HAP-1 (cell line): ENCODE results near the gene CBX6.

Experiments
- DNase-seq, 2 experiments: peaks; one replicate each; pipeline ENCODE4 v3.0.0-alpha.2; 2016 to 2020; ENCODE audit warnings: low spot score in 2 of 2
- H3K27me3 ChIP-seq: fragments of 250-450 bp; sonication (Bioruptor Pico); 2 replicates; pipeline ENCODE4 v1.5.1; 2020; ENCODE audit warnings: low read depth, mild to moderate bottlenecking, moderate library complexity
- H3K36me3 ChIP-seq: fragments of 250-450 bp; sonication (Bioruptor Pico); replicated peaks from 2 replicates; pipeline ENCODE4 v1.5.1; 2020; ENCODE audit warnings: mild to moderate bottlenecking
- H3K4me1 ChIP-seq: fragments of 250-450 bp; sonication (Bioruptor Pico); 2 replicates; pipeline ENCODE4 v1.5.1; 2020; ENCODE audit warnings: mild to moderate bottlenecking
- H3K4me3 ChIP-seq: fragments of 250-450 bp; sonication (Bioruptor Pico); 2 replicates; pipeline ENCODE4 v1.5.1; 2020; ENCODE audit warnings: mild to moderate bottlenecking, moderate library complexity
- H3K9me3 ChIP-seq: fragments of 250-450 bp; sonication (Bioruptor Pico); 2 replicates; pipeline ENCODE4 v1.5.1; 2020; ENCODE audit warnings: mild to moderate bottlenecking, moderate library complexity
- in situ Hi-C: fragments of 300-500 bp; cut with MboI; formaldehyde crosslinking; loops from 3 replicates; pipeline ENCODE4 v1.14.3; 2020; ENCODE audit warnings: low sequenced_read_pairs, inconsistent platforms, mixed read lengths

Gene CBX6

GRCh38 chr22:38834215-38834953 is 37.6 kb downstream of the CBX6 start:
- Histone ChIP-seq H3K4me3 (no peak overlapping the region), H3K27me3 (peaks cover 10% of the 10 kb centered on the region), H3K36me3 (no peaks in the 10 kb centered on the region), H3K9me3 (no peaks in the 10 kb centered on the region), H3K4me1 (0 out of 2 replicates have a peak, but pooled peaks cover 7% of the 10 kb centered on the region)
- no peak for DNase-seq
- in situ Hi-C loops, result no loop called here

GRCh38 chr22:38833061-38833460 is 39.0 kb downstream of the CBX6 start:
- Histone ChIP-seq H3K4me1 (0 out of 2 replicates have a peak, but pooled peaks cover 7% of the 10 kb centered on the region), H3K9me3 (no peaks in the 10 kb centered on the region), H3K27me3 (peaks cover 13% of the 10 kb centered on the region), H3K4me3 (no peak overlapping the region), H3K36me3 (no peaks in the 10 kb centered on the region)
- in situ Hi-C loops, result no loop called here
- DNase-seq, result no peak

- no peak for DNase-seq
- H3K4me1 ChIP-seq, result 0 out of 2 replicates have a peak, but pooled peaks cover 7% of the 10 kb centered on the region
- in situ Hi-C loops, result no loop called here
- H3K9me3 ChIP-seq, result no peaks in the 10 kb centered on the region
- H3K27me3 ChIP-seq, result peaks cover 14% of the 10 kb centered on the region
- no peaks in the 10 kb centered on the region for H3K36me3 ChIP-seq
- no peak overlapping the region for H3K4me3 ChIP-seq
Measured at GRCh38 chr22:38832005-38832978, 39.7 kb downstream of the CBX6 start.

GRCh38 chr22:38831166-38831945 is 40.7 kb downstream of the CBX6 start:
- 0 out of 2 replicates have a peak, but pooled peaks cover 7% of the 10 kb centered on the region for H3K4me1 ChIP-seq
- DNase-seq, result no peak
- H3K27me3 ChIP-seq, result peaks cover 8% of the 10 kb centered on the region
- H3K9me3 ChIP-seq, result no peaks in the 10 kb centered on the region
- no peaks in the 10 kb centered on the region for H3K36me3 ChIP-seq
- in situ Hi-C loops, result no loop called here
- no peak overlapping the region for H3K4me3 ChIP-seq

- DNase-seq, result no peak
- Histone ChIP-seq H3K36me3 (no peaks in the 10 kb centered on the region), H3K9me3 (no peaks in the 10 kb centered on the region), H3K27me3 (peaks cover 3% of the 10 kb centered on the region; the same call in 1 of the 2 replicates), H3K4me3 (no peak overlapping the region), H3K4me1 (0 out of 2 replicates have a peak, but pooled peaks cover 2% of the 10 kb centered on the region)
- in situ Hi-C loops, result no loop called here
Measured at GRCh38 chr22:38830845-38831108, 41.2 kb downstream of the CBX6 start.

- DNase-seq, result no peak
Measured at GRCh38 chr22:38830026-38830844, 41.8 kb downstream of the CBX6 start.

GRCh38 chr22:38829485-38829884 is 42.5 kb downstream of the CBX6 start:
- Histone ChIP-seq H3K9me3 (no peaks in the 10 kb centered on the region), H3K36me3 (no peaks in the 10 kb centered on the region), H3K27me3 (peaks cover 3% of the 10 kb centered on the region; the same call in 1 of the 2 replicates), H3K4me1 (no peaks in the 10 kb centered on the region), H3K4me3 (no peak overlapping the region)
- DNase-seq, result no peak
- in situ Hi-C loops, result no loop called here

More at GRCh38 chr22:38830026-38830844, 41.8 kb downstream of the CBX6 start:
- in situ Hi-C loops, result no loop called here
- Histone ChIP-seq H3K27me3 (peaks cover 3% of the 10 kb centered on the region; the same call in 1 of the 2 replicates), H3K9me3 (no peaks in the 10 kb centered on the region), H3K36me3 (no peaks in the 10 kb centered on the region), H3K4me3 (no peak overlapping the region), H3K4me1 (no peaks in the 10 kb centered on the region)

GRCh38 chr22:38828616-38829205 is 43.3 kb downstream of the CBX6 start:
- DNase-seq, result no peak
- Histone ChIP-seq H3K4me1 (no peaks in the 10 kb centered on the region), H3K36me3 (no peaks in the 10 kb centered on the region), H3K4me3 (no peak overlapping the region), H3K9me3 (no peaks in the 10 kb centered on the region), H3K27me3 (peaks cover 3% of the 10 kb centered on the region; the same call in 1 of the 2 replicates)
- in situ Hi-C loops, result no loop called here

- Histone ChIP-seq H3K27me3 (peaks cover 3% of the 10 kb centered on the region; the same call in 1 of the 2 replicates), H3K4me1 (no peaks in the 10 kb centered on the region), H3K4me3 (no peak overlapping the region), H3K9me3 (no peaks in the 10 kb centered on the region), H3K36me3 (no peaks in the 10 kb centered on the region)
- in situ Hi-C loops, result no loop called here
- DNase-seq, result no peak
Measured at GRCh38 chr22:38828191-38828590, 43.8 kb downstream of the CBX6 start.

- H3K36me3 ChIP-seq, result no peaks in the 10 kb centered on the region
- H3K9me3 ChIP-seq, result no peaks in the 10 kb centered on the region
- in situ Hi-C loops, result no loop called here
- no peak overlapping the region for H3K4me3 ChIP-seq
- H3K4me1 ChIP-seq, result no peaks in the 10 kb centered on the region
- peaks cover 3% of the 10 kb centered on the region; the same call in 1 of the 2 replicates for H3K27me3 ChIP-seq
- no peak for DNase-seq
Measured at GRCh38 chr22:38827510-38827909, 44.5 kb downstream of the CBX6 start.

GRCh38 chr22:38826801-38827200 is 45.2 kb downstream of the CBX6 start:
- no peaks in the 10 kb centered on the region for H3K36me3 ChIP-seq
- DNase-seq, result no peak
- no peaks in the 10 kb centered on the region for H3K9me3 ChIP-seq
- H3K27me3 ChIP-seq, result peaks cover 3% of the 10 kb centered on the region; the same call in 1 of the 2 replicates
- in situ Hi-C loops, result no loop called here
- H3K4me3 ChIP-seq, result no peak overlapping the region
- H3K4me1 ChIP-seq, result no peaks in the 10 kb centered on the region

- in situ Hi-C loops, result no loop called here
- DNase-seq, result no peak
- H3K4me1 ChIP-seq, result no peaks in the 10 kb centered on the region
- H3K36me3 ChIP-seq, result no peaks in the 10 kb centered on the region
- H3K27me3 ChIP-seq, result peaks cover 3% of the 10 kb centered on the region; the same call in 1 of the 2 replicates
- no peaks in the 10 kb centered on the region for H3K9me3 ChIP-seq
- no peak overlapping the region for H3K4me3 ChIP-seq
Measured at GRCh38 chr22:38826386-38826785, 45.6 kb downstream of the CBX6 start.
